Neural cell (in vitro differentiated cells): ENCODE results near the gene TNNT3. TPM values are rescaled to one million over a fixed set of nuclear protein-coding genes. Genes with fewer than 3 reads are reported as not detected.

Experiments
- H2AFZ ChIP-seq: fragments of 200-600, 300-800 bp; sonication (generic), shearing (Covaris generic); 2 replicates; pipeline ENCODE4 v1.6.0; 2014; ENCODE audit warnings: low read depth, mild to moderate bottlenecking, antibody characterized with exemption, low read length, moderate library complexity
- H3F3A ChIP-seq: fragments of 200-600 bp; shearing (Covaris generic); 2 replicates; pipeline ENCODE4 v1.6.1; 2016; ENCODE audit warnings: mild to moderate bottlenecking, moderate library complexity, mixed read lengths, antibody characterized with exemption, low read length; ENCODE audit not compliant: insufficient read depth, poor library complexity, severe bottlenecking
- H3K27ac ChIP-seq: fragments of 200-600, 300-800 bp; sonication (generic), shearing (Covaris generic); 2 replicates; pipeline ENCODE4 v1.5.1; 2014; ENCODE audit warnings: mild to moderate bottlenecking, low read length, moderate library complexity
- H3K27me3 ChIP-seq: fragments of 300-800, 200-600 bp; sonication (generic), shearing (Covaris generic); 2 replicates; pipeline ENCODE4 v1.6.0; 2014; ENCODE audit warnings: mild to moderate bottlenecking, low read depth, low read length, moderate library complexity; ENCODE audit not compliant: insufficient read depth
- H3K36me3 ChIP-seq: fragments of 300-800, 200-600 bp; sonication (generic), shearing (Covaris generic); 2 replicates; pipeline ENCODE4 v1.5.1; 2014; ENCODE audit warnings: mild to moderate bottlenecking, antibody characterized with exemption, low read length, moderate library complexity; ENCODE audit not compliant: insufficient read depth
- H3K4me2 ChIP-seq: fragments of 300-800, 200-600 bp; sonication (generic), shearing (Covaris generic); 2 replicates; pipeline ENCODE4 v1.6.0; 2014; ENCODE audit warnings: mild to moderate bottlenecking, low read length
- H3K4me3 ChIP-seq: fragments of 300-800, 200-600 bp; sonication (generic), shearing (Covaris generic); 2 replicates; pipeline ENCODE4 v1.5.1; 2014; ENCODE audit warnings: mild to moderate bottlenecking, low read length, moderate library complexity
- H3K79me2 ChIP-seq: fragments of 200-600 bp; shearing (Covaris generic); replicated peaks from 2 replicates; pipeline ENCODE4 v1.6.0; 2014; ENCODE audit warnings: mild to moderate bottlenecking, low read length, moderate library complexity; ENCODE audit not compliant: insufficient read depth
- H3K9ac ChIP-seq: fragments of 300-800, 200-600 bp; sonication (generic), shearing (Covaris generic); 2 replicates; pipeline ENCODE4 v1.6.1; 2016; ENCODE audit warnings: mild to moderate bottlenecking, low read length, mixed read lengths
- H3K9me2 ChIP-seq: fragments of 200-600 bp; shearing (Covaris generic); 2 replicates; pipeline ENCODE4 v1.6.1; 2016; ENCODE audit warnings: mild to moderate bottlenecking, low read length, mixed read lengths; ENCODE audit not compliant: insufficient read depth
- H3K9me3 ChIP-seq: fragments of 200-600, 300-800 bp; sonication (generic), shearing (Covaris generic); 2 replicates; pipeline ENCODE4 v1.6.1; 2016; ENCODE audit warnings: mild to moderate bottlenecking, mixed run types, low read length, moderate library complexity, mixed read lengths
- H4K20me1 ChIP-seq: fragments of 200-600 bp; shearing (Covaris generic); 2 replicates; pipeline ENCODE4 v1.6.1; 2016; ENCODE audit warnings: mild to moderate bottlenecking, mixed run types; ENCODE audit not compliant: insufficient read depth
- EP300 ChIP-seq: fragments of 450-650 bp; conservative IDR thresholded peaks from 2 replicates; pipeline ENCODE4 v1.6.1; 2014; ENCODE audit warnings: antibody characterized with exemption, mild to moderate bottlenecking, moderate library complexity; ENCODE audit not compliant: poor library complexity, severe bottlenecking
- EZH2 ChIP-seq: fragments of 200-600, 300-800 bp; shearing (Covaris generic), sonication (generic); IDR thresholded peaks from 2 replicates; pipeline ENCODE4 v1.6.1; 2014; ENCODE audit warnings: antibody characterized with exemption, low read length, borderline replicate concordance, mild to moderate bottlenecking; ENCODE audit not compliant: insufficient read depth, poor library complexity, severe bottlenecking
- MXI1 ChIP-seq: fragments of 450-650 bp; conservative IDR thresholded peaks from 2 replicates; pipeline ENCODE4 v1.6.1; 2014; ENCODE audit warnings: antibody characterized with exemption, mild to moderate bottlenecking; ENCODE audit not compliant: poor library complexity, severe bottlenecking
- POLR2AphosphoS5 ChIP-seq: IDR thresholded peaks from 2 replicates; pipeline ENCODE4 v1.6.1; 2012
- RAD21 ChIP-seq: fragments of 450-650 bp; conservative IDR thresholded peaks from 2 replicates; pipeline ENCODE4 v1.6.1; 2014; ENCODE audit warnings: antibody characterized with exemption, mild to moderate bottlenecking, moderate library complexity
- SMC3 ChIP-seq: fragments of 450-650 bp; conservative IDR thresholded peaks from 2 replicates; pipeline ENCODE4 v1.6.1; 2014; ENCODE audit warnings: antibody characterized with exemption, mild to moderate bottlenecking, moderate library complexity; ENCODE audit not compliant: poor library complexity
- TAF1 ChIP-seq: IDR thresholded peaks from 2 replicates; pipeline ENCODE4 v1.6.1; 2012; ENCODE audit warnings: low read depth
- polyA plus RNA-seq: library from polyadenylated mRNA; depleted of rRNA; stranded (reverse); fragments of >200 nt; gene quantifications from 2 replicates; pipeline ENCODE4 v1.2.3, GENCODE V29; 2014
- TF ChIP-seq, protein P1 (sequence below): fragments of 450-650 bp; IDR thresholded peaks from 2 replicates; pipeline ENCODE4 v1.5.1; 2014; ENCODE audit warnings: antibody characterized with exemption, mild to moderate bottlenecking, moderate library complexity; ENCODE audit not compliant: poor library complexity, severe bottlenecking
- TF ChIP-seq, protein P2 (sequence below): IDR thresholded peaks from 2 replicates; pipeline ENCODE4 v1.6.1; 2012; ENCODE audit warnings: borderline replicate concordance

The TNNT3 gene
- polyA plus RNA-seq, 1 donor from 2014 or later: not detected

DNA sequence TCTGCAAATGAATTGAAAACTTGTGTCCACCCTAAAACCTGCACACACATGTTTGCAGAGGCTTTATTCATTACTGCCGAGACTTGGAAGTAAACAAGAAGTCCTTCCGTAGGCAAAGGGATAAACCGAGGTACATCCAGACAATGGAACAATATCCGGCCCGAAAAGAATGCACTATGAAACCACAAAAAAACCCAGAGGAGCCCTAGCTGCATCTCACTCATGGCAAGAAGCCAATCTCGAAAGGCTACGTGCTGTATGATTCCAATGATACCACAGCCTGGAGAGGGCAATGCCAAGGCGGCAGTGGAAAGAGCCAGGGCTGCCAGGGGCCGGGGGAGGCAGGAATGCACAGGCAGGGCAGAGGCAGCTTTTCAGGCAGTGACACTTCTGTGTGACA lies 24.5 kb downstream of the TNNT3 start:
- no peaks in the 10 kb centered on the region for H3F3A ChIP-seq
- H3K9me3 ChIP-seq: no peaks in the 10 kb centered on the region
- no peaks in the 10 kb centered on the region for H3K36me3 ChIP-seq
- H2AFZ ChIP-seq: no peak overlapping the region
- no peak overlapping the region for H3K27ac ChIP-seq
- no peak overlapping the region for H3K4me2 ChIP-seq
- H4K20me1 ChIP-seq: no peaks in the 10 kb centered on the region
- no peak overlapping the region for H3K9ac ChIP-seq
- no peak overlapping the region for H3K4me3 ChIP-seq
- no peaks in the 10 kb centered on the region for H3K79me2 ChIP-seq
- no peaks in the 10 kb centered on the region for H3K9me2 ChIP-seq
- H3K27me3 ChIP-seq: no peaks in the 10 kb centered on the region
- no peak for TF ChIP-seq POLR2AphosphoS5
- TF ChIP-seq, protein P1, sequence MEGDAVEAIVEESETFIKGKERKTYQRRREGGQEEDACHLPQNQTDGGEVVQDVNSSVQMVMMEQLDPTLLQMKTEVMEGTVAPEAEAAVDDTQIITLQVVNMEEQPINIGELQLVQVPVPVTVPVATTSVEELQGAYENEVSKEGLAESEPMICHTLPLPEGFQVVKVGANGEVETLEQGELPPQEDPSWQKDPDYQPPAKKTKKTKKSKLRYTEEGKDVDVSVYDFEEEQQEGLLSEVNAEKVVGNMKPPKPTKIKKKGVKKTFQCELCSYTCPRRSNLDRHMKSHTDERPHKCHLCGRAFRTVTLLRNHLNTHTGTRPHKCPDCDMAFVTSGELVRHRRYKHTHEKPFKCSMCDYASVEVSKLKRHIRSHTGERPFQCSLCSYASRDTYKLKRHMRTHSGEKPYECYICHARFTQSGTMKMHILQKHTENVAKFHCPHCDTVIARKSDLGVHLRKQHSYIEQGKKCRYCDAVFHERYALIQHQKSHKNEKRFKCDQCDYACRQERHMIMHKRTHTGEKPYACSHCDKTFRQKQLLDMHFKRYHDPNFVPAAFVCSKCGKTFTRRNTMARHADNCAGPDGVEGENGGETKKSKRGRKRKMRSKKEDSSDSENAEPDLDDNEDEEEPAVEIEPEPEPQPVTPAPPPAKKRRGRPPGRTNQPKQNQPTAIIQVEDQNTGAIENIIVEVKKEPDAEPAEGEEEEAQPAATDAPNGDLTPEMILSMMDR: no peak
- TF ChIP-seq EZH2: no peak
- TF ChIP-seq, protein P2, sequence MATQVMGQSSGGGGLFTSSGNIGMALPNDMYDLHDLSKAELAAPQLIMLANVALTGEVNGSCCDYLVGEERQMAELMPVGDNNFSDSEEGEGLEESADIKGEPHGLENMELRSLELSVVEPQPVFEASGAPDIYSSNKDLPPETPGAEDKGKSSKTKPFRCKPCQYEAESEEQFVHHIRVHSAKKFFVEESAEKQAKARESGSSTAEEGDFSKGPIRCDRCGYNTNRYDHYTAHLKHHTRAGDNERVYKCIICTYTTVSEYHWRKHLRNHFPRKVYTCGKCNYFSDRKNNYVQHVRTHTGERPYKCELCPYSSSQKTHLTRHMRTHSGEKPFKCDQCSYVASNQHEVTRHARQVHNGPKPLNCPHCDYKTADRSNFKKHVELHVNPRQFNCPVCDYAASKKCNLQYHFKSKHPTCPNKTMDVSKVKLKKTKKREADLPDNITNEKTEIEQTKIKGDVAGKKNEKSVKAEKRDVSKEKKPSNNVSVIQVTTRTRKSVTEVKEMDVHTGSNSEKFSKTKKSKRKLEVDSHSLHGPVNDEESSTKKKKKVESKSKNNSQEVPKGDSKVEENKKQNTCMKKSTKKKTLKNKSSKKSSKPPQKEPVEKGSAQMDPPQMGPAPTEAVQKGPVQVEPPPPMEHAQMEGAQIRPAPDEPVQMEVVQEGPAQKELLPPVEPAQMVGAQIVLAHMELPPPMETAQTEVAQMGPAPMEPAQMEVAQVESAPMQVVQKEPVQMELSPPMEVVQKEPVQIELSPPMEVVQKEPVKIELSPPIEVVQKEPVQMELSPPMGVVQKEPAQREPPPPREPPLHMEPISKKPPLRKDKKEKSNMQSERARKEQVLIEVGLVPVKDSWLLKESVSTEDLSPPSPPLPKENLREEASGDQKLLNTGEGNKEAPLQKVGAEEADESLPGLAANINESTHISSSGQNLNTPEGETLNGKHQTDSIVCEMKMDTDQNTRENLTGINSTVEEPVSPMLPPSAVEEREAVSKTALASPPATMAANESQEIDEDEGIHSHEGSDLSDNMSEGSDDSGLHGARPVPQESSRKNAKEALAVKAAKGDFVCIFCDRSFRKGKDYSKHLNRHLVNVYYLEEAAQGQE: no peak
- TF ChIP-seq SMC3: no peak
- no peak for TF ChIP-seq EP300
- TF ChIP-seq TAF1: no peak
- no peak for TF ChIP-seq RAD21
- no peak for TF ChIP-seq MXI1

DNA sequence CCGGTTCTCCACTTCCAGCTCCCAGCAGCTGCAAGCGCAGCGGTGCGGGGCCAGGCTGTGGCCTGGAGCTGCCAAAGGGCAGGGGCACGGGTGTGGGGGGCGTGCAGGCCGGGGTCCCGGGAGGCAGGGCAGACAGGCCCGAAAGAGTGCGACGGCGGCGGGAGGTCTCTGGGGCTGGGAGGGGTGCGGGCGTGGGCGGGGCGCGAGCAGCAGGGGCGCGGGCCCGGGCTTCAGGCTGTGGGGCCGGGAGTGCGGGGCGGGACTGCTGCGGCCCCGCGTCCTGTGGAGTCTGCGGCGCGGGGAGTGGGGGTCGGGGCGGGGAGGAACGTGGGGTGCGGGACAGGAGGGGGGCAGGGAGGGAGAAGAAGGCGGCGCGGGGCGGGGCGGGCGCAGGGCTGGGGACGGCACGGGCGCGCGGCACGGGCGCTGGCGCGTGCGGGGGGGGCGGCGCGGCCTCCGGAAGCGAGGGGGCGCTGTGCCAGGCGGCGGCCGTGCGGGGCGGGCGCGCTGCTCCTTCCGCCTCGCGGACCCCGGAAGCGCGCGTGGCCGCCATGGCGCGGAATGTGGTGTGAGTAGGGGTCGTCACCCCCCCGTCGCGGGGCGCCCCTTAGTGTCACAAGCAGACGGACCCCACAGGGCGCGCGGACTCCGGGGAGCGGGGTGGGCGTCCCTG lies 27.4 kb downstream of the TNNT3 start, which contains the start of gene MRPL23:
Gene MRPL23 (plus strand): TSS at position 521 of the 673 bp plus-strand sequence. CDS start 31 bp downstream, at position 552.
- H3K36me3 ChIP-seq: no peaks in the 10 kb centered on the region
- TF ChIP-seq, protein P1: no peak
- no peak for TF ChIP-seq EZH2
- TF ChIP-seq POLR2AphosphoS5: no peak
- TF ChIP-seq, protein P2: no peak
- no peak for TF ChIP-seq RAD21
- TF ChIP-seq TAF1: no peak
- no peak for TF ChIP-seq MXI1
- no peak for TF ChIP-seq EP300
- no peak for TF ChIP-seq SMC3
- H3K9me2 ChIP-seq: no peaks in the 10 kb centered on the region
- no peaks in the 10 kb centered on the region for H3K9me3 ChIP-seq
- no peak within 1 kb of the TSS for H2AFZ ChIP-seq
- no peak within 1 kb of the TSS for H3K4me2 ChIP-seq
- no peak within 1 kb of the TSS for H3K9ac ChIP-seq
- no peaks in the 10 kb centered on the region for H3K79me2 ChIP-seq
- H3K4me3 ChIP-seq: no peak within 1 kb of the TSS
- no peaks in the 10 kb centered on the region for H3K27me3 ChIP-seq
- no peaks in the 10 kb centered on the region for H3F3A ChIP-seq
- no peak within 1 kb of the TSS for H3K27ac ChIP-seq
- H4K20me1 ChIP-seq: no peaks in the 10 kb centered on the region
